Nephron progenitor cell (in vitro differentiated cells): Measurements from ENCODE around the gene RAD51C.
"Not testable (repeated sequence)": the region's sequence is repeated elsewhere in the genome, so short reads cannot be mapped to it uniquely, and the experiment has no call there.

Source experiments
- DNase-seq: peaks from one replicate; pipeline ENCODE4 v3.0.0; 2021
- H3K27ac Mint-ChIP-seq: 2 replicates; pipeline ENCODE4 v1.8.0; 2021; ENCODE audit warnings: mild to moderate bottlenecking, moderate library complexity, mixed read lengths
- H3K27me3 Mint-ChIP-seq: 2 replicates; pipeline ENCODE4 v1.8.0; 2021; ENCODE audit warnings: mild to moderate bottlenecking, low read depth, mixed read lengths; ENCODE audit not compliant: poor library complexity
- H3K36me3 Mint-ChIP-seq: 2 replicates; pipeline ENCODE4 v1.8.0; 2021; ENCODE audit warnings: low read depth, mixed read lengths
- H3K4me1 Mint-ChIP-seq: 2 replicates; pipeline ENCODE4 v1.8.0; 2021; ENCODE audit warnings: mixed read lengths
- H3K4me3 Mint-ChIP-seq: 2 replicates; pipeline ENCODE4 v1.8.0; 2021; ENCODE audit warnings: mild to moderate bottlenecking, moderate library complexity, mixed read lengths
- H3K9me3 Mint-ChIP-seq: 2 replicates; pipeline ENCODE4 v1.8.0; 2021; ENCODE audit warnings: mild to moderate bottlenecking, moderate library complexity, mixed read lengths
- CTCF ChIP-seq: fragments of 200-600 bp; sonication (generic); IDR thresholded peaks from 2 replicates; pipeline ENCODE4 v1.5.0; 2021; ENCODE audit warnings: antibody characterized with exemption

The RAD51C gene

GRCh38 chr17:58692239-58693055 is at the start of gene RAD51C:
RAD51C (plus strand) TSS chr17:58692602; CDS start chr17:58692644, 42 bp downstream.
- Mint-ChIP-seq H3K9me3 (no peaks in the 10 kb centered on the region), H3K36me3 (peaks cover 20% of the 10 kb centered on the region), H3K27ac (peak within 1 kb of the TSS; percentile 19), H3K4me1 (peaks cover 33% of the 10 kb centered on the region), H3K4me3 (peak within 1 kb of the TSS; percentile 86), H3K27me3 (peaks cover 6% of the 10 kb centered on the region)
- no peak for TF ChIP-seq CTCF
- peak; percentile 64 for DNase-seq

DNA sequence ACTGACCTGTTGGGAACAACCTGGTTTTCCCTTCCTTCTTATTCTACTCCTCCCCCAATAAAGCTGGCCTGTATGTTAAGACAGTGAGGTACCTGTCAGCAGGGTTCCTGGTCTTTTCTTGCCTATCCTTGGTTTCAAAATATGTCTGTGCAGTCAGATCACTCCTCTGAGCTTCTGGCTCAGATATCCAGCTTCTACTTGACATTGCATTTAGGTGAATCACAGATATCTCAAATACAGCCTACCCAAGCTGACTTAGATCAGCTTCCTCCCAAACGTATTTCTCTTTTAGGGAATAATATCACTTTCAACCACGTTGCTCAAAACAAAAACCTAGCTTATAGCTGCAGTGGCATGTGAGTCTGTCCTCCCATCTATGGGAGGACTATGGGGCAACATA is 49.3 kb upstream of the RAD51C start:
- no peak for DNase-seq
- Mint-ChIP-seq H3K27me3 (peaks cover 2% of the 10 kb centered on the region), H3K9me3 (no peaks in the 10 kb centered on the region), H3K4me1 (peaks cover 5% of the 10 kb centered on the region), H3K27ac (peak overlapping the region; percentile 18), H3K4me3 (no peak overlapping the region), H3K36me3 (no peaks in the 10 kb centered on the region)
- no peak for TF ChIP-seq CTCF

- Mint-ChIP-seq H3K4me1 (peaks cover 14% of the 10 kb centered on the region), H3K27me3 (peaks cover 9% of the 10 kb centered on the region), H3K27ac (peak overlapping the region; percentile 31), H3K9me3 (no peaks in the 10 kb centered on the region), H3K36me3 (no peaks in the 10 kb centered on the region), H3K4me3 (no peak overlapping the region)
- no peak for TF ChIP-seq CTCF
- DNase-seq = no peak
Measured at GRCh38 chr17:58648236-58648635, 44.2 kb upstream of the RAD51C start.

DNA sequence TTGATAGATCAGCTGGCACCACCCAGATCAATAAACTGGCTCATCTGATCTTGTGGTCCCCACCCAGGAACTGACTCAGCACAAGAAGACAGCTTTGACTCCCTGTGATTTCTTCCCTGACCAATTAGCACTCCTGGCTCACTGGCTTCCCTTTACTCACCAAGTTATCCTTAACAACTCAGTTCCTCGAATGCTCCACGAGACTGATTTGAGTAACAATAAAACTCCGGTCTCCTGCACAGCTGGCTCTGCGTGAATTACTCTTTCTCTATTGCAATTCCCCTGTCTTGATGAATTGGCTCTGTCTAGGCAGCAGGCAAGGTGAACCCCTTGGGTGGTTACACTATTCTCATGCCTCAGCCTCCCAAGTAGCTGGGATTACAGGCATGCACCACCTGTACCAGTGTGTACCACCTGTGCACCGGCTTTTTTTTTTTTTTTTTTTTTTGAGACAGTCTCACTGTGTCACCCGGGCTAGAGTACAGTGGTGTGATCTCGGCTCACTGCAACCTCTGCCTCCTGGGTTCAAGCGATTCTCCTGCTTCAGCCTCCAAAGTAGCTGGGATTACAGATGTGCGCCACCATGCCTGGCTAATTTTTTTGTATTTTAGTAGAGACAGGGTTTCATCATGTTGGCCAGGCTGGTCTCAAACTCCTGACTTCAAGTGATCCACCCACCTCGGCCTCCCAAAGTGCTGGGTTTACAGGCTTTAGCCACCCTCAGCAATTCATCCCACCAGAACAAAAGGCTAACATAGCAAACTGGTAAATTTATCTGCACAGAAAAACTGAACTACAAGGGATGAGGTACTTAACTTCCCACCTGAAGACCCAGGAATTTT is 34.2 kb upstream of the RAD51C start:
- H3K9me3 Mint-ChIP-seq, H3K4me1 Mint-ChIP-seq, H3K36me3 Mint-ChIP-seq: not testable (repeated sequence)
- peak; percentile 23 for DNase-seq
- H3K4me3 Mint-ChIP-seq = peak overlapping the region; percentile 82
- H3K27ac Mint-ChIP-seq = peak overlapping the region; percentile 100
- peaks cover 12% of the 10 kb centered on the region for H3K27me3 Mint-ChIP-seq

DNA sequence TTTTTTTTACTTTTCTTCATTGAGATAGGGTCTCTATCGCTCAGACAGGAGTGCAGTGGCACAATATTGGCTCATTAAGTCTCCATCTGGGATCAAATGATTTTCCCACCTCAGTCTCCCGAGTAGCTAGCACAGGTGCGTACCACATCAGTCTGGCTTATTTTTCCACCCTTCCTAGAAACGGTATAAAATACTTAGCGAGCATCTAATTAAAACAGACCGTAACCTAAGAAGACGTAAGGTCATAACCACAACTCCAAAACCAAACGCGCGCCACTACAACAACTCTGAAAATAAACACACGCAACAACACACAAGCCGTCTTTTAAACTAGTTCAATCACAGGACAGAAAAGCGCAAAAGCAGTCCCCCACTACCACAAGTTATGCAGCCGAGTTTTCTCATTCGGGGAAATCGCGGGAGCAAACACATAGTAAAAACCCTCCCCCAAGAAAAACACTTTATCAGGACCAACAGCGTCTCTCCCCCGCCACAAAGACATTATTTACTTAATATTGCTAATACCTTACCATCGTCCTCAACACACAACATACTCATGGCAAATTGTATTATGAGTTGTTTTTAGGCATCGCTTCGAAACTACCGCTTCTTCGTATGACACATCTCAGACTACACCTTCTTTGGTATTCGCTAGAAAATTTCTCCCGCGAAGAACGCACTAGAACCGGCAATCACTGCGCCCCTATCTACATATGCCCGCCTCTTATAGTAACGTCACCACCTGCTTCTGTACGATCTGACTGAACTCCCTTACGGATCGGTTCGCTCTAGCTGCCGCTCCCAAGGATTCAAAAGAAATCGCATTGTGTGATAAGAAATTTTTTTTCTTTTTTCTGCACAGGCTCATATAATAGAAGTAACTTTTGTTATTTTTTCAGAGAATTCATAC is 33.3 kb upstream of the RAD51C start:
- Mint-ChIP-seq H3K4me3 (peak overlapping the region; percentile 82), H3K4me1 (peaks cover 11% of the 10 kb centered on the region), H3K9me3 (peaks cover 4% of the 10 kb centered on the region), H3K27me3 (peaks cover 12% of the 10 kb centered on the region), H3K27ac (peak overlapping the region; percentile 100), H3K36me3 (no peaks in the 10 kb centered on the region)
- TF ChIP-seq CTCF = no peak
- peak; percentile 71 for DNase-seq

GRCh38 chr17:58659714-58660084 is 32.7 kb upstream of the RAD51C start:
- Mint-ChIP-seq H3K4me3 (peak overlapping the region; percentile 82), H3K27me3 (peaks cover 12% of the 10 kb centered on the region), H3K4me1 (peaks cover 13% of the 10 kb centered on the region), H3K27ac (peak overlapping the region; percentile 100)
- not testable (repeated sequence) for DNase-seq, H3K9me3 Mint-ChIP-seq, H3K36me3 Mint-ChIP-seq
